Pancreas (tissue), 10 donors: Measurements from ENCODE around the gene GCLC. TPM values are rescaled to one million over a fixed set of nuclear protein-coding genes. Genes with fewer than 3 reads are reported as not detected.
A peak's percentile ranks its signal among the peaks of the same experiment; 100 is the strongest.

Experiments
- ATAC-seq, 4 donors: fragments of 200-7000 bp; cut with Tn5 transposase; one replicate each; pipeline versions ENCODE4 v1.8.0 to v1.9.1; 2020; ENCODE audit warnings: mild to moderate bottlenecking in 4 of 4, moderate library complexity in 4 of 4
- DNase-seq, 6 donors: peaks; one replicate each; pipeline ENCODE4 v3.0.0-alpha.2; 2020
- FAIRE-seq: peaks from 2 replicates; lab custom pipeline; 2012; peaks lifted over from hg19 to GRCh38; lab: Jason Lieb, UNC
- H3K27ac ChIP-seq, 4 donors: fragments of 200-600 bp; sonication (generic); 1 replicate in 3 of 4; 2 replicates in 1 of 4; pipeline versions ENCODE4 v1.5.0 to v1.8.0; 2020
- H3K27me3 ChIP-seq, 4 donors: fragments of 200-600 bp; one replicate each; pipeline ENCODE4 v1.8.0; 2021
- H3K36me3 ChIP-seq, 3 donors: fragments of 200-600 bp; sonication (generic) in 1 of 3; one replicate each; pipeline versions ENCODE4 v1.5.0 to v1.8.0; 2020 to 2021
- H3K4me1 ChIP-seq, 3 donors: fragments of 200-600 bp; one replicate each; pipeline ENCODE4 v1.8.0; 2021
- H3K4me3 ChIP-seq, 4 donors: fragments of 200-600 bp; sonication (generic) in 2 of 4; one replicate each; pipeline versions ENCODE4 v1.5.0 to v1.8.0; 2020 to 2021
- H3K9me3 ChIP-seq, 4 donors: fragments of 200-600 bp; one replicate each; pipeline ENCODE4 v1.8.0; 2021
- CTCF ChIP-seq, 4 donors: fragments of 200-600 bp; sonication (generic) in 3 of 4; IDR thresholded peaks; one replicate each; pipeline versions ENCODE4 v1.5.0 to v1.8.0; 2021; ENCODE audit warnings: antibody characterized with exemption in 4 of 4
- WGBS, 2 donors: extraction: QIAGEN DNeasy Blood & Tissue Kit; methylation state at CpG; one replicate each; pipeline ENCODE4 v1.1.7; 2013; 5-methylcytosine and 5-hydroxymethylcytosine counted together
- intact Hi-C, 3 donors: fragments of 100-400 bp; cut with DNase I; formaldehyde crosslinking; loops; one replicate each; pipeline versions ENCODE4 v1.11.1 to v1.14.2; 2022
- polyA plus RNA-seq, 2 donors: library from polyadenylated mRNA; stranded (reverse); fragments of 200-250 nt; gene quantifications; one replicate each; pipeline ENCODE4 v1.2.3, GENCODE V29; 2013
- total RNA-seq, 6 donors: library from RNA; stranded (reverse); fragmentation: NEBNext Ultra II Directional in 4 of 6; extraction: Animal tissue kit (Norgen Biotek cat#: 25700) in 4 of 6; gene quantifications; one replicate each; pipeline versions ENCODE4 v1.2.1 to v1.2.4, GENCODE V29; 2021 to 2023
- donor health status: healthy with polysubstance abuse.
- donor health status: DM: no; HTN: no; CAD: no; lungs with moderate emphysema.
- donor health status: DM: no; HTN: no; CAD: no.
- donor health status: control.
- donor health status: control.
- donor health status: Bipolar disorder and iron deficiency.
- donor health status: DM: yes; HTN: yes; CAD: no.
- donor health status: DM: no; HTN: no; CAD: no.
- donor health status: DM: no; HTN: no; CAD: no.
- donor health status: DM: yes; HTN: yes; CAD: no.

GCLC gene
- total RNA-seq (10 to 100 TPM; 10.0 to 29.5 (median 18.0) TPM), polyA plus RNA-seq (10 to 100 TPM in 1 of 2 donors, 1 to 10 TPM in 1; 5.9 to 10.4 TPM)

GRCh38 chr6:53544470-53545308 lies at the start of gene GCLC:
Gene GCLC (minus strand): TSS chr6:53545101. CDS start chr6:53544645, 456 bp downstream.
- 0 to 1% methylated on average over 84 to 105 of the region's 105 CpGs for WGBS, 2 donors
- DNase-seq (peak; percentile 93 to 97 (median 94)), ATAC-seq (peak; percentile 68 to 81 (median 78)), FAIRE-seq (no peak)
- Histone ChIP-seq H3K36me3 (no peaks in the 10 kb centered on the region), H3K4me1 (peaks cover 7 to 18% (median 14%) of the 10 kb centered on the region in 3 donors), H3K4me3 (peak within 1 kb of the TSS; percentile 43 to 93 (median 86)), H3K9me3 (no peaks in the 10 kb centered on the region), H3K27ac (peak within 1 kb of the TSS; percentile 87 to 97 (median 94)), H3K27me3 (no peaks in the 10 kb centered on the region)
- TF ChIP-seq CTCF (IDR thresholded peaks at IDR 0.05), result peak; percentile 42 to 77 (median 57)
- intact Hi-C loops, result no loop called here

GRCh38 chr6:53594596-53594995 lies 49.7 kb upstream of the GCLC start:
- 53 to 60% methylated on average over 2 of the region's 2 CpGs for WGBS, 2 donors
- no peaks in the 10 kb centered on the region for H3K9me3 ChIP-seq
- H3K36me3 ChIP-seq, result no peaks in the 10 kb centered on the region
- FAIRE-seq, result no peak
- ATAC-seq, result no peak
- intact Hi-C loops, result no loop called here
- H3K4me1 ChIP-seq, result no peaks in the 10 kb centered on the region
- no peak for TF ChIP-seq CTCF (IDR thresholded peaks at IDR 0.05)
- no peak overlapping the region for H3K4me3 ChIP-seq
- no peak for DNase-seq
- no peak overlapping the region for H3K27ac ChIP-seq
- no peaks in the 10 kb centered on the region for H3K27me3 ChIP-seq

- intact Hi-C loops, result no loop called here
- TF ChIP-seq CTCF (IDR thresholded peaks at IDR 0.05), result no peak
- Histone ChIP-seq H3K9me3 (no peaks in the 10 kb centered on the region), H3K36me3 (no peaks in the 10 kb centered on the region), H3K4me3 (no peak overlapping the region), H3K27ac (no peak overlapping the region), H3K4me1 (no peaks in the 10 kb centered on the region), H3K27me3 (no peaks in the 10 kb centered on the region)
- ATAC-seq (peak in 2 of 4 donors; percentile 30 to 49), FAIRE-seq (no peak), DNase-seq (no peak)
- WGBS, 2 donors, result 52 to 56% methylated on average over 2 of the region's 2 CpGs
Observed at GRCh38 chr6:53593001-53593488, 48.1 kb upstream of the GCLC start.

GRCh38 chr6:53591873-53592272 lies 47.0 kb upstream of the GCLC start:
- no peak for DNase-seq
- no peak overlapping the region for H3K27ac ChIP-seq
- no peaks in the 10 kb centered on the region for H3K27me3 ChIP-seq
- intact Hi-C loops, result no loop called here
- FAIRE-seq, result no peak
- no peak overlapping the region for H3K4me3 ChIP-seq
- no peak for TF ChIP-seq CTCF (IDR thresholded peaks at IDR 0.05)
- no peaks in the 10 kb centered on the region for H3K9me3 ChIP-seq
- H3K4me1 ChIP-seq, result no peaks in the 10 kb centered on the region
- H3K36me3 ChIP-seq, result no peaks in the 10 kb centered on the region
- ATAC-seq, result no peak
